NCI-H510A (cell line): ENCODE measurements around the gene IZUMO4.
A peak's percentile ranks its signal among the peaks of the same experiment; 100 is the strongest.

Source experiments
- DNase-seq: peaks from one replicate; lab custom pipeline; 2025; lab: John Stamatoyannopoulos, UW

IZUMO4 gene

DNA sequence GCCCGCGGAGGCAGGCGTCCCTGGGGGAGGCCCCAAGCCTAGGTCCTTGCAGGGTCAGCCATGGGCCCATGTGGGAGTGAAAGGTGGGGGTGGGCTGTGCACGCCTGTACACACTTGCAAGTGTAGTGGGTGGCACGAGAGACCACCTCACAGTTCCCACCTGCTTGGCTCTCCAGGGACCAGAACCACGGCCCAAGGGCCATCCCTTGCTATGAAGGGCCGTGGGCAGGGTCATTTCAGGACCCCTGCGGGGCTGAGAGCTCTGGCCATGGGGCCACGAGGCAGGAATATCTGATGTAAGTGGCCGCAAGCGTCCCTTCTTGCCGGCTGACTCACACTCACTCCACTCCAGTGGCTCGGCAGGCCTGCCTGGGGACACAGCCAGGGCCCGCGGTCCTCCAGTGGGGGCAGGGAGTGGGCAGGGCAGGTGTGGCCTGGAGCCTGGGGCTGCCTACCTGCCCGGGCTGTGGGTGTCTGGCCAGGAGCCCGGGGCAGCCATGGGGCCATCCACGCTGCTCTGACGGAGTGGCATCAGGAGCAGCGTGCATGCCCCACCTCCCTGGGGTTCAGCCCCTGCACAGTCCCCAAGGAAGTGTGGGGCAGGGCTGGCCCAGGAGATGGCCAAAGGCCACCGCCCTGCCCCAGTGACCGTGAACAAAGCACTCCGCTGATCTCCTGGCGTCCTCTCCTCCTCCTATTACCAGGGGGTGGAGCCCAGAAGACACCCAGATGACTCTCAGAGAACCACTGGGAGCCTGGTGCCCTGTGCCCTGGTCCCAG, 37.1 kb upstream of the IZUMO4 start:
- DNase-seq, result peak; percentile 47

DNA sequence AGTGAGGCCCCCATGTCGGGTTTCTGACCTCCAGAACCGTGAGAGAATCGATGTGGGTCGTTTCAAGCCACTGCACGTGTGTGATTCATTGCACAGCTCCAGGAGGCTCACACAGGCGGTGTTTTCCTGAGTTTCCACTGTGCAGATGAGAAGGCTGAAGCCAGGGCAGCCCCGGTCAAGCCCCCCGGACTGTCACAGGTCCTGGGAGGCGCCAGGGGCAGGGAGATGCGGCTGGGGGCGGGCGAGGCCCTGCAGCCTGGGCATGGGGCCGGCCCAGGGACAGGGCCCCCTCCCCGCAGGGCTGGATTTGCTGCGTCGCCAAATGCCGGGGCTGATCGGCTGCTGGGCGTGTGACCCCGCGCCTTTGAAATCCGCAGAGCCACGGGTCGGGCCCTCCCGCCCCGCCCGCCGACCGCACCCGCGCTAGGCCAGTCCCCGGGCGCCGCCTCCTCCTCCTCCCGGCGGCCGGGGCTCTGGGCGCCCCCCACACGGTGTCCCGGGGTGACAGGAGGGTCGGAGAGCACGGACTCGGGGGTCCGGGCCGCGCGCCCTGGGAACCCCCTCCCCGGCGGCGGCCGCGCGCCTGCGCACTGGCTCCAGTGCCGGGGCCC, 35.7 kb upstream of the IZUMO4 start:
- DNase-seq, result no peak

- peak; percentile 91 for DNase-seq
Measured at GRCh38 chr19:2061495-2062388, 35.0 kb upstream of the IZUMO4 start.

DNA sequence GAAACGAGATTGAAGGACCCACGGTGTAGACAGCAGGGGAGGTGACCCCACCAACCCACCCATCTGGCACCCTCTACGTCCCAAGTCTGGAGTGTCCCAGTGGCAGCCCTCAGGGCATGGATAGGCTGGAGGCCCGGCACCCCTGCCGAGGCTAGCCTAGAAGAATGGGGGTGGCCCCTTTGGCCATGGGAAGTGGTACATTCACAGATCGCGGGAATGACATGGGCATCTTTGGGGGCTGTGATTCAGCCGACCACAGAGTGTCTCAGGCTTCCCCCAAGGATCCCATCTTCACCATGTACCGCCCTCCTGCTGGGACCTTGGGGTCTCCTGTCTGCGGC, 34.4 kb upstream of the IZUMO4 start:
- no peak for DNase-seq

- no peak for DNase-seq
Measured at GRCh38 chr19:2062770-2063169, 33.9 kb upstream of the IZUMO4 start.

DNA sequence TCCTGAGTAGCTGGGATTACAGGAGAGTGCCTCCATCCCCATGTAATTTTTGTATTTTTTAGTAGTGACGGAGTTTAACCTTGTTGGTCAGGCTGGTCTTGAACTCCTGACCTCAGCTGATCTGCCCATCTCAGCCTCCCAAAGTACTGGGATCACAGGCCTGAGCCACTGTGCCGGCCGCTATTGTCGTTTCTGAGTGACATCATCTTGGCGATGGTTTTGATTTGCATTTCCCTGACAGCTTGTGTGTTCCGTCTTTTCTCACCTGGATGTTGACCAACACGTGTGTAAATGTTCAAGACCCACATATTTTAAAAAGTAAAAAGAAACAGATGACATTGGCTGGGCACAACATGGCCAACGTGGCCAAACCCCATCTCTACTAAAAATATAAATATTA, 32.9 kb upstream of the IZUMO4 start:
- no peak for DNase-seq

DNA sequence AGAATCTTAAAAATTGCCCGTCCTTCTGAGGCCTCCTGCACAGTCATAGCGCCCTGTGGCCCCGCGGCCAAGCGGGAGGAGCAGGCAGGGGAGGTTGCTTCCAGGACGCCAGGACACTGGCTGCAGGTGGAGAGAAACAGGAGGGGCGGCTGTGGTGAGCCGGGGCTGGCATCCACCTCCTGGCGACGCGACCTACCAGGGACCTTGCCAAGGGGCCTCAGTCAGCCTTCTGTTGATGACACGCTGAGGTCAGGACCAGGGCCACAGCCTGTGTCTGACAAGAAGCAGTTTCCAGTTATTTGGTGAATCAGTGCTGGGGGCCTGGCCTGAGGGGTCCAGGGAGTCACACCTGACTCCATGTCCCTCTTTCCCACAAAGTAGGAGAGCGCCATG, 32.3 kb upstream of the IZUMO4 start:
- no peak for DNase-seq

- DNase-seq, result no peak
Measured at GRCh38 chr19:2064788-2065524, 31.8 kb upstream of the IZUMO4 start.

- DNase-seq, result no peak
Measured at GRCh38 chr19:2070436-2070827, 26.3 kb upstream of the IZUMO4 start.

DNA sequence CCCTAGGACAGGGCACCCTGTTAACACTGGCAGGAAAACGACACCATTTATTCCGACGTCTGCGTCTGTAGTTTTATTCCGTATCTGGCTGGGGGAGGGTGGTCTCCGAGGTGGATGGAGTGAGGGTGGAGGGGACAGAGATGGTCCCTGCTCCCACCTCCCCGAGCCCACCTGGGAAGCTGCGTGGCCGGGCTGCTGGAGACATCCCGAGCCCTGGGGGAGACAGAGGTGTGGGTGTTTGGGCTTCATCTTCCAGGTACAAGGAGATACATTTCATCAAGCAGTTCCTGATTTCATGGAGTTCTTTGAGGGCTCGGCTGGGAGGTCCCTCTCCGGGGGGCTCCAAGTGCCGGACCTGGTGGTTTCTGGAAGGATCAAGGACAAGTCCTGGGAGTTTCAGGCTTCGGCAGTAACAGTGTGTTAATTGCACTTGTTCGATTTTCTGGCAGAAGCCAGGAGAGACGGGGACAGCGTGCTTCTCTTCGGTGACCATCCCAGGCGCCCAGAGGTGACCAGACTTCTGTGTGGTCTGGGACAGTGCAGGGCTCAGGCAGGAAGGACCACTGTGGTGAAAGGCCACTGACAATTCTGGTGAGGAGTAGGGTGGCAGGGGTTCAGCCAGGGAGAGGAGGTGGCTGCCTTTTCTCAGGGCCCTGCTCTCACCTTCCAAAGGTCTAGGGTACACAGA, 25.6 kb upstream of the IZUMO4 start:
- no peak for DNase-seq

- no peak for DNase-seq
Measured at GRCh38 chr19:2072757-2073551, 23.8 kb upstream of the IZUMO4 start.

- no peak for DNase-seq
Measured at GRCh38 chr19:2076526-2076944, 20.2 kb upstream of the IZUMO4 start.

DNA sequence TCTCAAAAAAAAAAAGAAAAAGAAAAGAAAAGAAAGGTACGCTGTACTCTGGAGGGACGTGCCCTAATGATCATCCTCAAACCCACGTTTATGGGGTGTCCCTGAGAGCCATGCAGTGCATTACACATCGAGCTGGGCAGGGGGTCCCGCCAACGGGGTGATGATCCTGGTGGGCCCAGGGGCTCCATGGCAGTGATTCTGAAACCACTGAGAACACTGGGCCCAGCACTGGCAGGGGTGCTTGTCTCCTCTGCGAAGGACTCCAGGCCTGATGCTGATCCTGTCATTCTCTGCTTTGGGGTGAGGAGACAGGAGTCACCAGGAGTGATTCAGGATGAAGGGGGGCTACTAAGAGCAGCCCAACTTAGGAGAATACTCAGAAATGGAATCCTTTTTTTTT, 19.3 kb upstream of the IZUMO4 start:
- no peak for DNase-seq

- no peak for DNase-seq
Measured at GRCh38 chr19:2077833-2078619, 18.7 kb upstream of the IZUMO4 start.

GRCh38 chr19:2079076-2079864, 17.4 kb upstream of the IZUMO4 start:
- DNase-seq, result no peak

DNA sequence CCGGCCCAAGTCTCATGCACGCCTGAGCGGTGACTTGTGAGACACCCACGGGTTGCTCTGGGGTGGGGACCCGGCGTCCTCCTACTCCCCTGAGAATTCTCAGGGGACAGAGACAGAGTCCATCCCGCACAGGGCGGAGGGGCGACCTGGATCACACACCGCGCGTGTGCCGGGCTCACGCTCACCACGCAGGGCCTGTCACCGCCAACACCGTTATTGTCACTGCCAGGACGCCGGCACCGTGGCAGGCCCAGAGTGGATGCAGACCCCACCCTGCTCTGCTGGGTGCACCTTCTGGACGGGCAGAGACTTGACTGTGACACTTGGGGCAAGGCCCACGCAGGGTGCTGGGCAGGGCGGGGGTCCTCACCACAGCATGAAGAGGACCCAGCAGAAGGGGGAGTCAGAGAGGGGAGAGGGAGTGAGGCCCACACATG, 16.8 kb upstream of the IZUMO4 start:
- no peak for DNase-seq

- DNase-seq, result no peak
Measured at GRCh38 chr19:2080336-2080988, 16.3 kb upstream of the IZUMO4 start.
